HuH-7 (cell line): ENCODE measurements around the gene TRMT1.
A peak's percentile ranks its signal among the peaks of the same experiment; 100 is the strongest.

Experiments
- DNase-seq: peaks from one replicate; pipeline ENCODE4 v3.0.0; 2011; ENCODE audit warnings: low spot score

The TRMT1 gene

DNA sequence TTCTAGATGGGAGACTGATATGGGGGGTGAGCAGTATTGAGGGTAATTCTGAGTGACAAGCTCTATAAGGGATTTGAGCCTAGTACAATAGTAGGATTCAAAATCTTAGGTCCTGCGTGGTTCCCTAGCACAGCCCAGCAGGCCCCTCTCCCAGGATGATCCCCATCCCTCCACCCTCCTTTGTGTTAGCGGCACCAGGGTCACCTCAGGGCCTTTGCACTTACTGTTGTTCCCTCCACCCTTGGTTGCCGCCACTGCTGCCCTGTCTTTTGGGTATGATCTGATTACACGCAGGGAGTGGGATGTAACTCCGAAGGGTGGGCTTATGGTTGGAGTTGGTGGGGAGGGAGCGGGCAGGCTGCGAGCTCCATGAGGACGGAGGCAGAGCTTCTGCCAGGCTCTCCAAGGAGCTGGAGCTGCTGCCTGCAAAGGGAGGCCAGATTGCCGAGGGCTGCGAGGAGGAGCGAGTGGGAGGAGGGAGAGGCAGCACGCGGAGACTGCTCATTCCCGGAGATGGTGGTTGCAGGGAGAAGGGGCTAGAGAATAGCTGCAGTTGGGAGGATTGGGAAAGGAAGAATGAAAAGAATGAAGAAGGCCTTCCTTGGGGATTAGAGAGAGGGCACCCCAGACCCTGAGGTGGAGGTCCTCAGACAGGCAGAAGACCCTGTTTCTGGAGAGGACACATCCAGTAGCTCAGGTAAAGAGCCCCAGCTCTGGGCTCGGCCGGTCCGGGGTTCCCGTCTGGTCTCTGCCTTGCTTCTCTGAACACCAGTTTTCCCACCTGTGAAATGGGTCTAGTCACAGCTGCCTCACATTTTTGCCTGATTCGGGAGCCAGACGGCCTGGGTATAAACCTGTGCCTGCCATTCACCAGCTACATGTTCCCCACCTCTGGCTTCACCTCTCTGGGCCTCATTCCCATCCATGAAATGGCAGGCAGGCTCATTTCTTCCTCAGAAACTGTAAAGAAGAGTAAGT lies 6.7 kb upstream of the TRMT1 start:
- no peak for DNase-seq

DNA sequence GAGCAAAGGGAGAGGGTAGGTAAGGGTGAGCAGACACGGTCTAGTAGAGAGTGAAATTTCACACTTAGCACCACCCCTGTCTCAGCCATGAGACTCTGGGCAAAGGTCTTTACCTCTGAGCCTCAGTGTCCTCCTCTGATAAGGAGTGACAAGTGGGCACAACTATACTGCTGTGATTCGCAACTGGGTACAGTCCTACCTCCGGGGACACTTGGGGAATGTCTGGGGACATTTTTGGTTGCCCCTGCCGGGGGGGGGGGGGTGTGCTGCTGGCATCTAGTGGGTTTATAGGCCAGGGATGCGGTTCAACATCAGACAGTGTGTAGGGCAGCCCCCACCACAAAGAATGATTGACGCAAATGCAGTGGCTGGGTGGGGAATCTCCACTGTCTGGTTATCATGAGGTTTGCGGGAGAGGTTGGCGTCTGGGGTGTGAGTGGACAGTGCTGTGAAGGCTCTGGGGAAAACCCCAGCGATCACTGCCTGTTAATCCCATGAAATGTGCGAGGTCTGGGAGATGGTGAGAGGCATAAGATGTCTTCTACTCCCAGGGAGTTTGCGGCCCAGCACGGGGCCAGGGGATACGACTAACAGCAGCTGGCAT lies 5.8 kb upstream of the TRMT1 start:
- no peak for DNase-seq

DNA sequence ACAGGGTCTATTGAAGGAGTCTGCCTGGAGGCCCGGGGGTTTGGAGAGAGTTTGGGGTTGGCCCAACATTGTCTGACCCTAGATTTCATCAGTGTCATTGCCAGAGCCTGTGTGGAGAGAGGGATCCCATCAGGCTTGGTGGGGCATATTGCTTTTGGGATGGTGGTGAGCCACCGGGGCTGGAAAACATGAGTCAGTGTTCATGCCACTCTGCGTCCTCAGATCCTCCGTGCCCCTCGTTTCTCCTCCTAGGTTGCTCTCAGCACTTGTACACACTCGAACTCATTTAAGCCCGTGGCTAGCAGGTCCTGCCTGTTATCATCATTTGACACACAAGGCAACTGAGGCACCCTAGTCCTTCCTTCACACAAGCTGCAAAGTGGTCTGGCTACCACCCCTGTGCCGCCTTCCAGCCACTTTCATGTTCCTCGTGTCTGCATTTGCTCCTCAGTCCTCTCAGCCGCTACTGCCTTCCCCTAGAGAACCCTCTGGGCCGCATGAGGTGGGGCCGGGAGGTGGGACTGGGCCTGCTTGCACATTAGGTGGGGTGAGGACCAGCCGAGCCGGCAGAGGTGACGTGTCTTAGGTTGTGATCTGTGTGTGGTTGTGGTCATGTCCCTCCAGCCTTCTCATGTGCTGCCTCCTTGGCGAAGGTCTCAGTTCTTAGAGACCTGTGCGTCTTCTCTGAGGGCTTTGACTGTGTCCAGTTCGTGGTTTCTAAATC lies 5.2 kb upstream of the TRMT1 start:
- DNase-seq = no peak

DNA sequence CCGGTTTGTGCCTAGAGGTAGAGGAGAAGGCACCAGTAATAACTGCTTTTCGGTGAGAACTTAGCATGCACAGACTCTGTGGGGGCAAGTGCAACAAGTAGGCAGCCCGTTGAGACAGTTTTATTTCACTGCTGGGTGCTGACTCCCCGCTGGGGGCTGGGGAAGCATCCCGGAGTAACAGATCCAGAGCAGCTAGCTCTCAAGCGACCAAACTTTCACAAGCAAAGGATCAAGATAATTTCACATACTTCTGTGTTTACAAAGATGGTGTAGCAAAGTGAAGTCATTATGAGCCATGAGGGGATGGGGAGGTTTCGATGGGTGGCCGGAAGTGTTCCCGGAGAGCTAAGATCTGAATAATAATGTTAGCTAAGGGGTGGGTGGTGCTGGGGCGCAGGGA lies 4.3 kb upstream of the TRMT1 start:
- no peak for DNase-seq

DNA sequence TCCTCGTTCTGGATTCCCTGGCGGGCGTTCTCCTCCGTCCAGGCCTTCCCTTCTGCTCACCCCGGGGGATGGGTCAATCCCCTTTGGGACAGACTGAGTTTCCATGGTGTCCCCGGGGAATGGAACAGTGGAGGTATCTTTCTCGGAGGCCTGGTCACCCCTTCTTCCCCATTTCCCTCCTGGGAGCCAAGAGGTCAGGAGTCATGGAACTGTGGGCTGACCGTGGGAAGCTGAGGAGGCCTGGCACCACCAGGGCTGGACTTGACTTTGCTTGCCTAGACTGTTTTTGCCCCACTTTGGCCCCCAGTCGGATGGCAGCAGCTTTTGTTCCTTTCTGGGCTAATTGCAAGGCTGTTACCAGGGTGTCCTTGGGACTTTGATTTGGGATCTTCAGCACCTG lies 3.5 kb upstream of the TRMT1 start:
- no peak for DNase-seq

DNA sequence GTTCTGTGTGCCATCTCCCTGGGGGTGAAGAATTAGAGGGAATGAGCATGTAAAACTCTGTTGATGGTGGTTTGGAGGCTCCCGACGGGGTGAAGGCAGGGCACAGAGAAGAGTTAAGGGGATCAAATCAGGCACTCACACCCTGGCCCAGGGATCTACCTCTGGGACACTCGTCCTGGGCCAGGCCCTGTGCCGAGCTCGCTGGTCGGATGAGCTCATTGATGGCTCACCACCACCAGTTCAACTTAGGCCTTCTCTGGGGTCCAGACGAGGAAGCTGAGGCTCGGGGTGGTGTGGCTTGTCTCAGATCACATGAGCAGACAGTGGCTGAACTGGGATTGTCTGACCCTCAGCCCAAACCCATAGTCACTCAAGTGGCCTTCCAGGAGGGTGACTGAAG lies 3.1 kb upstream of the TRMT1 start:
- DNase-seq = no peak

DNA sequence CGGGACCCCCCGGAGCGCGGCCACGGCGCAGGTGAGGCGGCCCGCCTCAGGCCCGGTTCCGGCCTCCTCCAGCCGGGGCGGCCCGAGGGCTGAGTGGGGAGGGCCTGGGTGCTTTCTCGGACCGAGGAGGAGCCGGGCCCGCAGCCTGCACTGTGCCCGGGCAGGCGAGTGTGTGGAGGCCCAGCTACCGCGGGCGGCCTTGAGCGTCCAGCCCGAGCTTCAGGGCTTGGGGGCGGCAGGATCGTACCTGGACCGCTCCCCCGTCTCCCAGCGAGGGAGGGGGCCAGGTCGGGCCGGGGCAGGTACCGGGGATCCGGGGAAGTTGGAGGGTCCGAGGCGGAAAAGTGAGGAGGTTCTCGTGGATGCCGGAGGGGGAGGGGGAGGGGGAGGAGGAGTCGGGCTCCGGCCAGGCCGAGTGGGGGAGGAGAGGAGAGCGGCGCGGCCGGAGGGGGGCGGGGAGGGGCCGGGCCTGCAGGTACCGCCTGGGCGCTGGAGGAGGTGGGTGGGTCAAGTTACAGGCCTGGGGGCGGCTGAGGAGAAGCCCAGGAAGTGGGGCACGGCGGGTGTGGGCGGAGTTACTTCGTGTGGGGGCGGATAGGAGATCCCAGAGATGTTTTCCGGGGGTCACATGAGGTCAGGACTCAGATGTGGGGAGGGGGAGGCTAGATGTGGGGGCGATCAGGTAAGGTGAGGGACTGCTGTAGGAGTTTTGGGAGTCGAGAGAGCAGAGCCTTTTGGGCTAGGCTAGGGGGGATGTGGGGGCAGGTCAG lies 2.1 kb upstream of the TRMT1 start:
- peak; percentile 68 for DNase-seq

DNA sequence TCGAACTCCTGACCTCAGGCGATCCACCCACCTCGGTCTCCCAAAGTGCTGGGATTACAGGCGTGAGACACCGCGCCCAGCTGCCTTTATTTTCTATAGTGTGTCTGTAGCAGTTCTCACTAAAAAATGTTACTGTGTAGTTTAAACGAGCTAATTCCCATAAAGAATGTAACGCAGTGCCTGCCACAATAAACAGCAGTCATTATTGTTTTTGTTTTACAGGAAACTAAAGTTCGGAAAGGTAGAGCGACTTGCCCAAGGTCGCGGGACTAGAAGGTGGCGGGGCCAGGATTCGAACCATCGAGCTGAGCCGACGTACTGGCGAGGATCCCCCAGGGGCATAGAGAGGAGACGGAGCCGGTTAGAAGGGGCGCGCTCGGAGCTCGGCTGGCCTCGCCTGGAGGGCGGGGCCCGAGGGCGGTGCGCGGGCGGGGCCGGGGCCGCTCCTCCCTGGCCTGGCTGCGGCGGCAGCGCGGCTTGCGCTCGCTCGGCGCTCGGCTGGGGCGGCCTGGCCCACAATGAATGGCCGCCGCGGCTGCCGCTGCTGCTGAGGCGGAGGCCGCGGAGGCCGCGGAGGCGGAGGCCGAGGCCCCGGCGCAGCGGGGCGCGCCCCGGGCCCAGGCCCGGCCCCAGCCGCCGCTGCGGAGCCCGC lies 1.4 kb upstream of the TRMT1 start, which contains the start of gene NACC1:
Gene NACC1, plus strand, starts transcription at position 493 of the 652 bp plus-strand sequence. CDS start 16,944 bp downstream, outside the sequence.
- DNase-seq = peak; percentile 91

DNA sequence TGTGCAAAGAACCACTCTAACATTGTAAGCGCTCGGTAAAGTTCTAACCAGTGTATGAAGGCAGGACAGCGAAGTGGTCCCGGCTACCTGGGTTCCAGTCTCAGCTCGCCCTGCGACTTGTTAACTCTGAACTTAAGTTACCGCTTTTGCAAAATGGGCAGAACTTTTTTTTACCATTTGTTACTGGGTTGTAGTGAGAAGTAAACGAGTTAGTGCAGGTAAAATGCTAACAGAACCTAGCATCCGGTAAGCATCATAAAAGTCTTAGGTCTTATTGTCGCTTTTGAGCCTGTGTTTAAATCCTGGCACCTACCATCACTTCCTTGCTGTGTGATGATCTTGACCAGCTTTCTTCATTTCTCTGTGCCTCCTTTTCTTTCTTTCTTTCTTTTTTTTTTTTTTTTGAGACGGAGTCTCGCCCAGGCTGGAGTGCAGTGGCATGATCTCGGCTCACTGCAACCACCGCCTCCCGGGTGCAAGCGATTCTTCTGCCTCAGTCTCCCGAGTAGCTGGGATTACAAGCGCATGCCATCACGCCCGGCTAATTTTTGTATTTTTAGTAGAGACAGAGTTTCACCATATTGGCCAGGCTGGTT lies 734 bp upstream of the TRMT1 start:
- DNase-seq = no peak

DNA sequence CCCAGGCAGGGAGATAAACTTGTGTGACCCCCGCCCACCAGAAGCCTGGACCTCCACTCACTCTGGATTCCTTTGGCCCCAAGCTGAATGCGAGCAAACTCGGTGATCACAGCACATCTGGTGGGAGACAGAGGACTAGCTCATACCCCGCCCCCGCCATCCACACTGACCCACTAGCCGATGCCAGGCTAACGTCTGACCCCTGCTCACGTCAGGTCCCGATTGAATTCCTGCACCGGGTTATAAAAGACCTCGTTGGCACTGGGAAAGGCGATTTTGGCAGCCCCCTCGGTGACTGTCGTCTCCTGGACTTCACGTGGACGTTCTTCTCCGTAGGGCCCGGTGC lies 631 bp downstream of the TRMT1 start:
- DNase-seq = no peak

DNA sequence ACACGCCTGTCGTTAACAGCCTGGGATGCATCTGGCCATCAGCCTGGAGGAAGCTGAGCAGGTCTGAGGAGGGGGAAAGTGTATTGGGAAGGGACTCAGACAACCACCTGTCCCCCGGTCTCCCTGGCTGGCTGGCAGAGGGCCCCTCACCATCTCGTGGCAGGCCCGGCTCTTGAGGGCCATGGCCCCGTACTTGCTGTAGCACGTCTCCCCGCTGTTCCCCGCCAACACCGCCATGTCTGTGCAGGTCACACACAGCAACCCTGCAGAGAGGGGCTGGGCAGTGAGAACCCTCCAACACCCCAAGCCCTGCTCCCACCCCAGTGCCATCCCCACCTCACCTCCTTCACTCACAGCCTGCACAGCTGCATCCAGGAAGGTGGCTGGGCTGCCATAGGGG lies 4.0 kb downstream of the TRMT1 start:
- DNase-seq = no peak

DNA sequence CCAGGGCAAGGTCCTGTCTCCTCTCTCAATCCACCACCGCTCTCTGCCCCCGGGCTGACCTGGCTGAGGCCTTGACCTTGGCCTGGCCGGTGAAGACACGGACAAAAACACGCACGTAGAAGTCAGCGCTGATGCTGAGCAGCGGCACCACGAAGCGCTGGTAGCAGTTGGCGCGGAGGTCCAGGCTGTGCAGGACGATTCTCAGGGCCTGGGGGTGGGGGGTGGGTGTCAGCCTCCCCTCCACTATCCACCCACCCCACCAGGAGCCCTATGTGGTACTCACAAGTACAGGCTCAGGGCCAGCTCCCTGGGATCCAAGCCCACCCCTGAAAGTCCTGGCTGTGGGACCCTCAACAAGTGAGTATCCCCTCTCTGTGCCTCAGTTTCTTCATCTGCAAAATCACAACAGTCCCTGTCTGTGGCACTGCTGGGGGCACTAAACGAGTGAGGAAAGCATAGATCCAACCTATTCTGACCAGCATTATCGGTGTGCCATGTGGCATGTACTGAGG lies 6.4 kb downstream of the TRMT1 start:
- no peak for DNase-seq

DNA sequence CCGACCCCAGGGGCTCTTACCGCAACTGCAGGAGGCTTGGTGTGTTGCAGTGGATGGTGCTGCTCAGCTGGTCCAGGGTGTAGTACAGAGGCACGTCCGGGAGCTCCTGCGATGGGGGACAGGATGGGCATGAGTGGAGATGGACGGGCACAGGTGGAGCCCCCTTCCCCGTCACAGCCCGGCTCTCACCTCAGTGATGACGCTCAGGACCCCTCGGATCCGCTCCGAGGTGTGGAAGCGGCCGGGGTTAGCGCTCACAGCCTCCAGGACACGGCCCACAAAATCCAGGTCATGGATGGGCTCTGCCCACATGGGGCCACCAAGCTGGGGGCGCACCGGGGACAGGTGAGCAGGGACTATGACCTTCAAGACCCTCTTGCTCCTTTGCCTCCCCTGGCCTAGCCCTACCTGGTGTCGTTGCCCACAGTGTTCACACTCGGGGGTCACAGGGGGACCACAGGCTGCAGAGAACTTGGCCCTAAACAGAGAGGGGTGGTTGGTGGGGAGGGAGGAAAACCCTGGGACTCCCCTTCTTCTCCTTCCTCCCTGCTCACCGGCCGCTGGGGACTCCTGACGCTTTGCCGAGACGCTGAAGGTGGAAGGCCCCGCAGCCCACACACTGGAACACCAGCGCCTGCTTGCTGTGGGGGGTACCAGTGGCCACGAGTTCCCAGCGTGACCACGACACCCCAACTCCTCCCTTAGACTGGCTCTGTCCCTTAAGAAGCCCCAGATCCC lies 7.0 kb downstream of the TRMT1 start:
- no peak for DNase-seq

DNA sequence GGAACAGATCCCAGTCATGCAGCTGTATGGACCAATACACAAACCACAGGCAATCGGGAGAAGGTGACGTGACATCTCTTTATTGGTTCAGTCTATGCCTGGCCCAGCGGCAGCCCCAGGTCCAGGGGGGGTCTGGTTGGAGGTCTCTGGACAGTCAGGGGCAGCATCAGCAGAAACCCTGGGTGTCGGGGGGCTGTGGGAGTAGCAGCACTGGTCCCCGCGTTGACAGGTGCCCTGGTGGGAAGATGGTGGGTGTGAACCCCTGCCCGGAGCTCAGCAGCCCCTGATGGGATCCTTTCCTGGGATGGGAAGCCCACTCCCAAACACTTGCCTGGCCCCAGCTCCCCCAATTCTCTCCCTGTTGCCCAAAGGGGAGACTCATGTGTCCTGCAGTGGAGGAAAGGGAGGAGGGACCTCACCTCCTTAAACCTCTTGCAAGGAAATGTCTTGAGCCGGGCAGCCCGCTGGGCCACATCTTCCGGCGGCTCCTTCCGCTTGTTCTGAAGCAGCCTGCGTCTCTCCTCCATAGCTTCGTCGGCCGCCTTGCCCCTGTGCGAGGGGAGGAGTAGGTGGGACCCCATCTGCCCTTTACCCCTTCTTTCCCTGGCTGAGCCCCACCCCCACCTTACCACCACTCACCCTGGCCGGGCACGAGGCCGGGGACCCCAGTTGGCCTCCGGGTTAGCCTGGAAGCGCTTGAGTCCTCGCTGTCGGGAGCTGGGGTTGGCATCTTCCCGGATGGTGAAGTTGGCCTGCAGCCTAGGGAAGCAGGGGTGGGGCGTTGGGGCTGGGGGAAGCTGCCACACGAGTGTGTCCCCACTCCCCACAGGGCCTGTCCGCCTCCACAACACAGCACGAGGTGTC lies 11.5 kb downstream of the TRMT1 start:
- DNase-seq = no peak

DNA sequence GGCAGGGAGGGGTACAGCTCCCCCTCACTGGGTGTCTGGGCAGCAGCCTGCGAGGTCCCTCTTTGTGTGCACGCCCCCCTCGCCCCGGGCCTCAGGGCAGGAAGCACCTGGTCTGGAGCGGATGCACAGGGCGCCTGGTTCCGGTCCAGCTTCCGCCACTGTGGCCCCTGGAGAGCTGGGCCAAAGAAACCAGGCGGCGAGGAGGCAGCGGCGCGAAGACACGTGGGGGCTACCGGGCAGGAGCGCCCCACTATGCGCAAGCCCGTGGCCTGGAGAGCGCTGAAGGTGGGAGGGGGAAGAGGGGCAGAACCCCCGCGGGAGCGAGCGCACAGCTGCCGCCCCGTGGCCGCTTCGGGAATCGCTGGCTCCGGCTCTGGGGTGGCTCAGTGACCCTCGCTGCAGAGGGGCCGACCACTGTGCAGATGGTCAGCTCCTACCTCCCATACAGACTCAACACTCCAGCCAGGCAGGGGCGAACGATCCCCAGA lies 12.1 kb downstream of the TRMT1 start:
- DNase-seq = peak; percentile 66

DNA sequence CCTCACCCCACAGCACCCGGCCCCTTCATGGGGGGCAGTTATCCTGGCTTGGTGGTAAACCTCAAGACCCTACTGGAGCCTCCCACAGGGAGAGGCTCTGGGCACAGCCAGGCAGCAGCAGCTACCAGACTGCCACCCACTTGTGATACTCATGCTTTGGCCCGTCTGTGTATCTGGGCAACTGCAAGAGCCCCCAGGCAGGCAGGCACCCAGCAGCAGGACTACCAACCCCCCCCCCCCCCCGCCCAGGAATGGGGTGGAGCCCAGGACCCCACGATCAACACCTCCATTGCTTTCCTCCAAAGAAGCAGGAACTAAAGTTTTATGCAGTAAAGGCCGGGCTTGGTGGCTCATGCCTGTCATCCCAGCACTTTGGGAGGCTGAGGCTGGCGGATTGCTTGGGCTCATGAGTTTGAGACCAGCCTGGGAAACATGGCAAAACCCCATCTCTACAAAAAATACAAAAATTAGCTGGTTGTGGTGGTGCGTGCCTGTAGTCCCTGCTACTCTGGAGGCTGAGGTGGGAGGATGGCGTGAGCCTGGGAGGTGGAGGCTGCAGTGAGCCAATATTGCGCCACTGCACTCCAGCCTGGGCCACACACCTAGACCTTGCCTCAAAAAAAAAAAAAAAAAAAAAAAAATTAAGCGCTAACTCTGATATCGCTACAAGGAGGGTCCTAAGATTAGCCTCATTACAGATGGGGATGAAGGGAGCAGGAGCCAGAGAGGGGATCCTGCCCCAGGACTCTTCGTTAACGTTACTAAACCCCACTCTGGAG lies 12.8 kb downstream of the TRMT1 start:
- DNase-seq = no peak

DNA sequence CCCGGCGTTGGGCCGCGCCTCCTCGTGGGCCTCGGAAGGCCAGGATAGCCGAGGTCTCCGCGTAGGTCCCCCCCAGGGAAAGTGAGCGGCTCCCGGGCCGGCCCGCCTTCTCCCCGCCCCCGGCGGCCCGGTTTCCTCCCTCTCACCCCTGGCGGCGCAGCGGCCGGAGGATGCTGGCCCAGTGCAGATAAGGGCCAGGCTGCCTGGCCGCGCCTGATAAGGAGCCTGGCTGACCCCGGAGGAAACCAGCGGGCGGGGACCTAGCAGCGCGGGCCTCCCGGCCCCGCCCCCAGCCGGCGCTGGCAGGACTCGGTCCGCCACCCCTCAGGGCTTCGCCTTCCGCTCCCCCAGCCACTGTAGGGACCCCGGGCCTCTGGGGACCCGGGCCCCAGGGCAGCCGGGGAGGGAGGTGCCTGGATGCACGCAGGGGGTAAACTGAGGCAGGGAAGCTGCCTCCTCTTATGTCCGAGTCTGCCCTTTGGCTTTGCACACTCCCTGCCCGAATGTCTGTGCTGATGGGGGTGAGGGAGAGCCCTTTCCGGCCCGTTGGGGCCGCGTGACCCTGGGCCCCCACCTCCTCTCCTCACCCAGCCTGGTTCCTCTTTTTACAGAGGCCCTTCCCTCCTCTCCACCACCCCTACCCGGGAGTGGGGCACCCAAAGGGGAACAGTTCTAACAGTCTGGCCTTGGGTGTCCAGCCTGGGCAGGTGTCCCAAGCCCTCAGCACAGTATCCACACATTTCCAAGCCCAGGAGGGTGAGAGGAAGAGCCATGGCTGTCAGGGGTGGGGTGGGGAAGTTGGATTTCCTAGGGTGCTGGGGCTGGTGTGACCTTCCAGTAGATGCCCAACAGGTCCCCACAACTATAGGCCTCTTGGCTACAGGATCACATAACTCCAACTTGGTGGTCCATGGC lies 13.6 kb downstream of the TRMT1 start, which contains the start of gene LYL1:
Gene LYL1, minus strand, starts transcription at position 193 of the 915 bp plus-strand sequence. CDS start 1,687 bp downstream, outside the sequence.
- DNase-seq = peak; percentile 95
